CD1c-positive myeloid dendritic cell (primary cell): ENCODE results near the gene MLKL.

ENCODE experiments used
- DNase-seq: peaks from one replicate; pipeline ENCODE4 v3.0.0-alpha.2; 2016; ENCODE audit errors: extremely low spot score

Gene MLKL

DNA sequence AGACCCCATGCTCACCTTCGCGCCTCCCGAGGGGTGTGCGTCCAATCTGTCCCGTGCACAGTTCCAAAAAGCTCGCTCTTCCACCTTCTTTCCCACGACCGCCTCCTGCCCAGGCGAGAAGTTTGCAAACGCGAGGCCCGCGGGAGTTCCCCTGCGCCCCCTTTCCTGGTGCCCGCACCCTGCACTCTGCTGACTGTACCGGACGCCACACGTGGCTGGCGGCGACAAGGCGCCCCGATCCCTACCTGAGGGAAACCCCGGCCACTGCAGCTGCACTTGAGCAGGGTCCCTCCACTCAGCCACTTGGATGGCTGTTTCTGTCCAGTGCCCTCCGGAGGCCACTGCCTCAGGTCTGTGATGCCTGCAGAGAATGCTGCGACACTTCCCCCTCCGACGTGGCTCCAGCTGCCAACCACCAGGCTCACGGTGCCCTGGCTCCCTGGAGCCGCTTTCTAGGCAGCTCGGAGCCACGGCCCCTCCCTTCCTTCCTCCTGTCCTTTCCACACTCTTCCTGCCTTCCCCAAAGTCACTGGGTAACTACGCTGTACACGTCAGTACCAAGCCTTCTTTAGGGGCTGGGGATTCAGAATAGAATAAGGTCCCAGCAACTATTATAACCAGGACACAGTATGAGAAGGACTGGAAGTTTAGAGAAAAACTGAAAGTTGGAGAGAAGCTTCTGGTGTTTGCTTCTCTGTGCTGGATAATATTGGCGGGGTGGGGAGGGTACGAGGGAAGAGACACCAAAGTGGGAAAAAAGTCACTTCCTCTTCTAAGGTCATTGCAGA is at the start of gene MLKL:
MLKL (minus strand) TSS at position 425 of the 788 bp plus-strand sequence. CDS start 5,105 bp downstream, outside the sequence.
- DNase-seq = peak; percentile 91

DNA sequence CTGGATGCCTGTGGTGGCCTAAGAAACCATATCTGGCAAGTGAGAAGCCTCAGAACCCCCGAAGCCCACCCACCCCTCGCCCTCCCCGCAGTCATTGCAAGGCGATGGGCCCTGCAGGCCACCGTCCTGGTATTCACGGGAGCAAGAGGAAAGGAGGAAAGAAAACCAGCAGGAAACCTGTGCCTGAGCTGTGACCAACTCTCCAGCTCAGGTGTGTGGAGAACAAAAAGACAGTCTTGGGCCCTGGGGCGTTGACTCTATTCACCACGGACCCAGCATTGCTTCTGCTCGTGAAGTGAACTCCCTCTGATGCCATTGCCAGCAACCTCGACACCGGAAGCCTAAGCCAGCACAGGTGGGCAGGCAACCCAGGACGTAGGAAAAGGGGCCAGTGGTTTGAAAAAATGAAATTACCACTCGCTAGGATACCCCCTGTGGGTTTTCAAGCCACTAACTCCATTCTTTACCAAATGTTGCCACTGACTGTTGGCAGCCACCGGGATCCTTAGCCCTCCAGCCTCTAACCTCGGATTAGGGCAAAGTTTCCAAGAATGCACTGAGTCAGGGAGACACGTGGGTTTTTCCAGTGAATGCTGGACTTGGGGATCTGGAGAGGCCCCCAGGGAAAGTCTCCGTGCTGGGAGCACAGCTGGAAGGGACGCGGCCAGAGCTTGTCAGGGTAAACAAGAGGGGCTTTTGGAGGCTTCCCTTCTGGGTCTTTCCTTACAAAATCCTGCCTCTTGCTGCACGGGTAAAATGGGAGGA is 48.8 kb upstream of the MLKL start:
- no peak for DNase-seq

DNA sequence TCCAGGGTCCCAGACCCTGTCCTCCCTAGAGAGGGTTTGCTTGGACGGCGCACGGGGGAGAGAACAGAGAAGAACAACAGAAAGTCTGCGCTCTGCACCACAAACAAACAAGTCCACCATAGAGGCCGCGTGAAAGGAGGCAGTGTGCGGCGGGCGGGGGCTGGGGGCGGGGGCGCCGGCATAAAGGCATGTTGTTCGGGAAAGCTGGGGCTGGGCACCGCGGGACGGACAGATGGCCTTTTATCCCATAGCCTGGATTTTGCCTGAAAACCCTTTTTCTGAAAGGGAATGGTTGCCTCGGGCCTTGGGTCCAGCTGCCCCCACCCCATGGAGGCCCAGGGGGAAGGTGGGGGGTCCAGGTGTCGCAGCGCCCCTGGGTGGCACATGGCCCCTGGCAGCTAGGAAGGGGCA is 48.0 kb upstream of the MLKL start:
- DNase-seq = no peak

DNA sequence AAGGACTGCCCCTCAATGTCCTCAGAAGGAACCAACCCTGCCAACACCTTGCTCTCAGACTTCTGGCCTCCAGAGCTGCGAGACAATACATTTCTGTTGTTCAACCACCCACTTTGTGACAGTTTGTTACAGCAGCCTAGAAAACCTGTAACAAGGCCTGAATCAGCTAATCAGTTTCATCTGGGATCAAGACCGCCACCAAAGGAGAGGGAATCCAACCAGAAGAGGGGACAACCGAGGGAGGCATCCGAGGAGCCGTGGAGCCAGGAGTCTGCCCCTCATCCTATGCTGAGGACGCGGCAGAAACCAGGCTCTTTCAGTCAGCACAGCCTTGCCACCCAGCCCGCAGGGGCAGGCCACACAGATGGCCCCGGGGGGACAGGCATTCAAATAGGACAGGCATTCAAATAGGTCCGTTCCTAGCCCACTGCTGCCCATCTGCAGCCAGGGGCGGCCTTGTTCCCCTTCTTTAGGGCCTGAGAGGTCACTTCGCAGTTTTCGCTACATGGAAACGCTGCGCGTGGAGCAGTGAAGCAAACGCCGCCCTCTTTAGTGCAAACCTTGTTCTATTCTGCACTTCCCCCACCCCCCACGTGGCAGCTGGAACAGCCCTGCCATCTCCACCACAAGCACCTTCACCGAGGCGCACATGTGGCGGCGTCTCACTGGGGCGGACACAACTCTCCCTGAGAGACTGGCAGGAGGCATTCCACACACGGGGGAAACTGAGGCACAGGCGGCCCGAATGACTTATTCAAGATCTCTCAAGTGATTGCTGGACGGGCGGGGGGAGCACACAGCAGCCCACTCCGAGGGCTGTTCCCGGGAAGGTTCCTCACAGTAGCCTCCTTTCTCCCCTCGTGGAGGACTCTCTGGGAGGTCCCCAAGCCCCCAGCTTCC is 47.3 kb upstream of the MLKL start:
- no peak for DNase-seq

DNA sequence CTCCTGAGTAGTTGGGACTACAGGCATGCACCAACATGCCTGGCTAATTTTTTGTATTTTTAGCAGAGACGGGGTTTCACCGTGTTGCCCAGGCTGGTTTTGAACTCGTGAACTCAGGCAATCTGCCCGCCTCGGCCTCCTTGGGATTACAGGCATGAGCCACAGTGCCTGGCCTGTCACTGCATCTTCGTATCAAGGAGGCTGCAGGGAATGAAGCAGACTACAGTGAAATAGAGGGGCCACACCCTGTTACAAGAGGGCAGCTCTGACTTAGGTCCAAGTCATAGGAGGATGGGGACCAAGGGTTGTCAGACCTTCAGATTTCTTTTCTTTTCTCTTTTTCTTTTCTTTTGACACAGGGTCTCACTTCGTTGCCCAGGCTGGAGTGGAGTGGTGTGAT is 45.3 kb upstream of the MLKL start:
- DNase-seq = no peak

DNA sequence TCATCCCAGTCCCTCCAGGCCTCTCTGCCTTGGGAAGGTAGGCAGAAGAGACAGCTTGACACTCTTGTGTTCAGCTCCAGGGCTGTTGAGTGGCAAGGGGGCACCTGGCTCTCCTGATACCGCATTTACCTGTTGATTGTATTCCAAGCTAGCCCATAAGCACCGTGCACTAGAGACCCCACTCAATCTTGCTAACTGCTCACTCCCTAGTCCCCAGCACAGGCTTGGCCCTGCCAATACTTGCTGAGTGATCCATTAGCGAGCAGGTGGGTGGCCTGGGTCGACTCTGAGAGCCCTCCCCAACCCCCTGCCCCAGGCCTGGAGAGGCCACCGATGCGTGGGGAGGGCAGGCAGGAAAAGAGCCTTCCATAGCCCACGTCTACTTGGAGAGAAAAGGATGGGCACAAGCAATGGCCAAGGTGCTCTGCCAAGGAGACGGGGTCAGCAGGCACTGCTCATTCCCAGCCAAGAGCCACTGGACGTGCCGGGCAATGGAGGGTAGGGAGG is 44.5 kb upstream of the MLKL start:
- no peak for DNase-seq

DNA sequence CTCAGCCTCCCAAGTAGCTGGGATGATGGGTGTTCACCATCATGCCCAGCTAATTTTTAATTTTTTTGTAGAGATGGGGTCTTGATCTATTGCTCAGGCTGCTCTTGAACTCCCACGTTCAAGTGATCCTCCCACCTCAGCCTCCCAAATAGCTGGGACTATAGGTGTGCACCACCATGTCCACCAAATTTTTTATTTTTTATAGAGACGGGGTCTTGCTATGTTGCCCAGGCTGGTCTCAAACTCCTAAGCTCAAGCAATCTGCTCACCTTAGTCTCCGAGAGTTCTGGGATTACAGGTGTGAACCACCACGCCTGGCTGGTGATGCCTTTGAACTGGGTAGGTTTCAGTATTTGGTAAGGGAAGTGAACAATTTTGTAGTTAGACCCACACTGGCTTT is 43.9 kb upstream of the MLKL start:
- no peak for DNase-seq

DNA sequence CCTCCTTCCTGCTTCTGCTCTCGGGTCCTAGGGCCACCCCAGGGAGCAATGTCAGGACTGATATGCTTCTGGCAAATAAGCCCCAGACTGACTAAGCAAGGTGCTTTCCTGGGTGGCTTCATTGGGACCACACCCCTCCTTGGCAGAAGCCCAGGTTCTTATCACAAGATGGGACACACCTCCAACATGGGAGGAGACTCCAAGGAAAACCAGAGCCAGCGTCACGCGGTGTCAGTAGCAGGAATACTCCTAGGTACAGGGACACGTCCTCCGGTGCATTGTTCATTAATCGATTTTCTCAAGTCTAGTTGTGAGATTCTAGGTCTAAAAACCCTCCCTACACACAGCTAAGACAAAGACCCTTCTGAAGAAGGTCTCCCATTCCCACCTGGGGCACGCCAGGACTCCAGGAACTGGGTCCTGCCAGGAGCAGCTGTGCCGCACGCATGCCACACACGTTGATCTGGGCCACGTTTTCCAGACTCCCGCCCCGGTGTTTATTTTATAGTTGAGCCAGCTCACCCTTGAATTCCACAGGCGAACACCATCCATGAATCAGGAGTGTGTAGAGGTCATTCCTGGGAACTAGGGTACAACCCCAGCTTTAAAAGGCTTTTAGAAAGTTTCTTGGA is 43.1 kb upstream of the MLKL start:
- no peak for DNase-seq

DNA sequence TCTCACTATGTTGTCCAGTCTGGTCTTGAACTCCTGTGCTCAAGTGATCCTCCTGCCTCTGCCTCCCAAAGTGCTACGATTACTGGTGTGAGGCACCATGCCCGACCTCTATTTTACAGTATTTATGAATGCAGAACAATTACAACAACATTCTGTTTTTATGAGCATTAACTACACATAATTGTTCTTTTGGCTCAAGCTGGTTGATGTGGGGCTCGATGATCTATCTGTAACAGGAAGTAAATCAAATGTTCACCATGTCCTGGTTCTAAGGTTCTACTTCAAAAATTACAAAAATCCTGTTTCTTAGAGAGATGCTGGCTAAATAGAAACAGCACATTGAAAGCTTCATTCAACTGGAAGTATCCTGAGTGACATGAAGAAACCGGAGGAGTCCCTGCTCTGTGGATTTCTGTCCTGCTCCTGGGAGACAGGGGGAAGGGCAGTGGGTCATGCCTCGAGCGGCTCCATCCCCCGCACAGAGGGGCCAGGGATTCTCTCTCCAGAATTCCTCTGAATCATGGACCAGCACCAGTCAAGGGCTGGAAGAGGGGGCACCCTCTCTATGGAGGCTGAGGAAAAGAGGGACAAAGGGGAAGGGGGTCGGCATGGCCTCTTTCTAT is 42.5 kb upstream of the MLKL start:
- DNase-seq = no peak

DNA sequence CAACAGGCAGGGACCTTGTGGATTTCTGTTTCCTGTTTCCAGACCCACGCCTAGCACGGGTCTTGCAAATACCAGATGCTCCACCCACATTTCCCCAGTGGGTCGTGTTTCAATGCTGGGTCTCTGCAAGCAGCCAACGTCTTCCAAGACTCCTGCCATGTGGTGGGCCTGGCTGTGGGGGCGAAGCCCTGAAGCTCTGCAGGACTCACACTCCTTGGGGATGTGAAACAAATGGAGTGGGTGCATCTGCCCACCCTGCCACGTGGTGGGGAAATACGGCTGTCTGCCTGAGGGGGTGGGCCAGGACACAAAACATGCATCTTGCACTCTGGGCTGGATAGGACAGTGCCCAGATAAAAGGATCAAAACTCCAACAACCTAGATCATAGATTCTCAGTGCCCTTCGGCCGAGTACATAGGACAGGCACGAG is 41.4 kb upstream of the MLKL start:
- DNase-seq = peak; percentile 92

DNA sequence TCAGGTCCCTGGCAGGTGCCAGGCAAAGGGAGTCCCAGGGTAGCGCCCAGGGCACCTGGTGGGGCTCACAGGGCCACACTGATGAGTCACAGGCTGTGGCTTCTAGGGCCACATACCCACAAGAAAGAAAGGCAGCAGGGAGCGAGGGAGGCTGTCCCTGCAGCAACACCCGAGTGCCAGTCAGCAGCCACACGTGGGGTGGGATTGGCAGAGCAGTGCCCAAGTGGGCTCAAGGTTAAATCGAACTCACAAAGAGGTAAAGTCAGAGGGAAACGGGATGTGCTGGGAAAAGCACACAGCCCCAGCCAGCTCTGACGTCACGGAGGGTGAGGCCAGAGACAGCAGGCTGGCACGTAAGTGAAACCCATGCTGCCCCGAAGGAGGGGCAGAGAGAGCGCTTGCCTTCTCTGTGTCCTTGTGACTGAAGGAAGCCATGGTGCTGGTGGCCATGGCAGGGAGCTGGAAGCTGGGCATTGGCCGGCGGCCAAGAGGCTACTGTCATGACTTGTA is 40.2 kb upstream of the MLKL start:
- DNase-seq = peak; percentile 31

DNA sequence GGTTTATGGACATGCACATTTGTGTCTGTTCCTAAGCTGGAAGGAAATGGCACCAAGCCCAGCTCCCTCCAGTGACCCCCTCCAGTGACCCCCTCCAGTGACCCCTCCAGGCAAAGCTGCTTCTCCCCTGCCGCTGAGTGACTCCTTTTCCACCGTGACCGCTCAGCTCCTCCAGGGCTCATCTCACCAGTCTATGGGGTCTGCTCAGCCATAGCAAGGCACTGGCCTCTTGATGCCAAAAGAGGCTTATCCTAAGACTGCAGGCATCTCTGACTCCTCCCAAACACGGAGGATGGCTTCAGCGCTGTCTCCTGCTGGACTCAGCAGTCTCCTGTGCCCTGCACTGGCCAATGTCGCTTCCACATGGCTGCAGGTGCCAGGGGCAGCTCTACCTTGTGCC is 38.6 kb upstream of the MLKL start:
- DNase-seq = no peak

DNA sequence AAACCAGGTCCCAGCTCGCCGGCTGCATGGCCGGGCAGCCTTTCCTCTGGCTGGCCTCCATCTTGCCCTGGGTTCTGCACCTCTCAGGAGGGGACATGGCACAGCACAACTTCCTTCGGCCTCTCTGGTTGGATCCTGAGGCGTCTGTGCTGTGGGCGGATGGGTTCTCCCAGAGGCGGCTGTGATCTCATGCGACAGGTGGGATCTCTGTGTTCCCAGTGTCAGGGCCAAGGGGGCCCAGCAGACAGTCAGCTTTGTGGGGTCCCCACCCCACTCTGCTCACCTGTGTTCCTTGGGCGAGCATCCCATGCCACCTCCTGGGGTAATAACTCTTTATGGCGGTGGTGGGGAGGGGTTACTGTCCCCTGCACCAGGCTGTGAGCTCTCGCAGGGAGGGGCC is 38.2 kb upstream of the MLKL start:
- no peak for DNase-seq

DNA sequence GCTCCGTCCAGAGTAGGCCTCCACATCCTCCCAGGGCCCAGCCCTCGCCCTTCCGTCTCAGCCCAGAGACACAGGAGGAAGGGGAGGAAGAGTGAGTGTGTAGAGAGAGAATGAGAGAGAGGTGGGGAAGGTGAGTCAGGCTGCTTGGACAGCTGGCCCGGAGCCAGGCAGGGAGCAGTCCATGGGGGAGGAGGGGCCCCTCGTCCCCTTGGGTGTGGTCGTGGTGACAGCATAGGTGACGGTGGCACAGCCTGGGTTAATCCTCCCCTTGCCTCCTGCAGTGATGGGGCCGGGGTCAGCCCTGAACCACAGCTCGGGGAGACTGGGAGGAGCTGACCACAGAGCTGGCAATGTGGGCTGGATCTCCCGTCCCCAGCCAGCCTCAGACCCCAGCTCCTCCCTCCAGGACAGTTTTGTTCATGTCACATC is 37.5 kb upstream of the MLKL start:
- DNase-seq = no peak

DNA sequence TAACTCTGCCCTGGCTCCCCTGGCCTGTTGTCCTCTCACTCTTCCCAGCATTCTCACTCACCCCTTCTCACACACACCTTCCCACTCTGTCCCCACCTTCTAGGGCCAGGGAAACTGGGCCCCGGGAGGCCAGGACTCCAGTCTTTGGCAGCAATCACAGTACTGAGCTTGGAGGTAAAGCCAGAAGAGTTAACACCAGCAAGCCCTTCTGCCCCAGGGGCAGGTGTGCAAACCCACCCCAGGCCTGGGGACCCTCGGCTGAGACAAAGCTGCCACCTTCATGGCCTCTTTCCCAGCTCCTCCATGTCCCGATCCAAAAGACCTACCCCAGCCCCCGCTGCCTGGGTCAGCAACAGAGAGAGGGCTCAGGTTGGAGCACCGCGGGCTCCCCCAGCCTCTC is 36.9 kb upstream of the MLKL start:
- DNase-seq = no peak

DNA sequence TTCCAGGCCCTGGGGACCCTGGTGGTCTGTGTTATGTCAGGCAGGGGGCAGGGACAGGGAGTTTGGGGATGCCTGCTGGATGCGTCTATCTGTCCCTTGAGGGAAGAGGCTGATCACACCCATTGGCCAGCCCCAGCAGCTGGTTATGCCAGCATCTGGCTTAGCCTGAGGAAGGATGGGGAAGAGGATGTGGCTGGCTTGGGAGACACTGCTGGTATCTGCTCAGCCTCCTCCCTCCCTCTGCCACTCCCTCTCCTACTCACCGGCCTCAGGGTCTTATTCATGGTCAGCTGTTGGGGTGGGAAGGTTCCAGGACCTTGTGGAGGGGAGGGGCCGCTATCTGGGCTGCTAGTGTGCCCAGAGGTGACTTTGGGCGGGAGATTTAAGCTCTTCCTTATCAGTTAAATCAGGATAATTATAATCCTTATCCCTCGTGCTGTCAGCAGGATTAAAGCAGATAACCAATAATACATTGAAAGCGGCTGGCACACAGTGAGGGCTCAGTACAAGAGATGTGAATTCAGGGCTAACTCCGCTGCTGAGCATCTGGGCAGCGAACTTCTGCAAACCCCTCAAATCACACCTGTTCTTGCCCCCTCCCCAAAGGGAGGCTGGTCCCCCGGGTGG is 36.0 kb upstream of the MLKL start:
- no peak for DNase-seq

DNA sequence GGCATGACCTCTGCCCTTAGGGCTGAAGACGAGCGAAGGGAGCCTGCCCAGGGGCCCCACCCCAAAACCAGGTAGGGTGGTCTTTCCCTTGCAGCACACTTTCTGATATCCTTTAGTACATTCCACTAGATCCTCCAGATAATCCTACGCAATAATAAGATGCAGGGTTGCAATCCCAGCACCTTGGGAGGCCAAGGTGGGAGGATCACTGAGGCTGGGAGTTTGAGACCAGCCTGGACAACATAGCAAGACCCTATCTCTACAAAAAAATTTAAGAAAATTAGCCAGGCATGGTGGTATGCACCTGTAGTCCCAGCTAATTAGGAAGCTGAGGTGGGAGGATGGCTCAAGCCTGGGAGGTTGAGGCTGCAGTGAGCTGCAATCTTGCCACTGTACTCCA is 34.9 kb upstream of the MLKL start:
- DNase-seq = no peak

DNA sequence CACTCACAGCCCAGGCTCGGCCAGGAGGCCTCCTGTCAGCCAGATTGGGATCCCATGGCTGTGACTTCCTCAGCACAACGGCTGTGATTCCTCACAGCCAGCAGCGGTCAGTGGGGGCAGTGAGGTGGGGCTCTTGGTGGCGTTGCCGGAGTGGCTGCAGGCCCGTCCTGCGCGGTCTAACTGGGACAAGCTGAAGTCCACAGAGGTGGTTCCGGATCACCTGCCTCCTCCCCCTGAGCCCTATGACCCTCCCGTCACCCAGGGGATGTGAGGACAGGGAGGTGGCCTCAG is 34.4 kb upstream of the MLKL start:
- no peak for DNase-seq

DNA sequence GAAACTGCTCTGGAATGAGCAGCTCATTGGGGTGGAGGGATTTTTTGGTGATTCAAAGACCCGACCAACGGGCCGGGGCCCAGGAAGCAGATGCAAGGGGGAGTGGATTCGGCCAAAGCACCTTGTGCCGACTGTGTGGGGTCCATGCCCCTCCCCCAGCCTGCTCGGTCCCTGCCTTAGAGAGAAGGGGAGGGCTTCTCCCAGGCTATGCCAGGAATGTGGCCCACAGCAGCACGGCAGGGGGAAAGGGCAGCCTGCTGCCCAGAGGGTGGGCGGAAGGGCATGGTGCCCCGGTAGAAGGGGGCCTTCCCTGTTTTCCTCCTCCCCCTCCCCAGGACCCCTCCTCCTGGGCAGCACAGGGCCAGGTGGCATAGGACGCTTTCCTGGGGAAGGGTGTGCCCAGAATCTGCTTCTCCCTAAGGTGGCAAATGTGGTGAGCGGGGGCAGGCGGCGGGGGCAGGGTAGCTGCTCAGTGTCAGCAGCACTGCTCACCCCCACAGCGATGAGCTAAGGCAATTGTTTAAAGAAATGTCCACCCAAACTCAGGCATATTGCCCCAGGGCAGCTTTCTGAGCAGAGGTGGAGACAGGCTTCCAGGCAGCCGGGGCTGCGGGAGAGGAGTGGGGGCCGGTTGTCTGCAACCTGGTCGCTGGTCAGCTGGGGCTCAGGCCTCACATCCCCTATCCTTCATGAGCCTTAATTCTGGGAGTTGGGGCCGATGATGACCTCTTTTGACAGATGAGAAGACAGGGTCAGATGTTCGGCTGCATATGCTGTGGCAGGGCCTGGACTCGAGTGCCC is 33.9 kb upstream of the MLKL start:
- no peak for DNase-seq
